Measurements from ENCODE around the gene PCDHB13. TPM values are rescaled to one million over a fixed set of nuclear protein-coding genes. Genes with fewer than 3 reads are reported as not detected.
A peak's percentile ranks its signal among the peaks of the same experiment; 100 is the strongest.
"Not testable (repeated sequence)": the region's sequence is repeated elsewhere in the genome, so short reads cannot be mapped to it uniquely, and the experiment has no call there.

PCDHB13 gene
- total RNA-seq, 2 donors from 2014 or later: 1.8 to 3.3 TPM

- no peak overlapping the region for H3K27ac Mint-ChIP-seq
- H3K27me3 ChIP-seq (ENCODE audit: control insufficient read depth, insufficient read depth, low read length, poor library complexity, severe bottlenecking): no peaks in the 10 kb centered on the region
- DNase-seq: no peak
- no peak overlapping the region for H3K4me3 Mint-ChIP-seq
- peaks cover 29% of the 10 kb centered on the region for H3K9me3 Mint-ChIP-seq
- H3K9ac ChIP-seq (ENCODE audit: extremely low read depth, low read length, poor library complexity, severe bottlenecking): no peak overlapping the region
- H3K36me3 Mint-ChIP-seq (ENCODE audit: low read depth): peaks cover 3% of the 10 kb centered on the region
- no peaks in the 10 kb centered on the region for H3K27me3 Mint-ChIP-seq (ENCODE audit: insufficient read depth)
- H3K4me1 ChIP-seq (ENCODE audit: control insufficient read depth, insufficient read depth, low read length): no peaks in the 10 kb centered on the region
- H3K36me3 ChIP-seq (ENCODE audit: control insufficient read depth, insufficient read depth, low read length): no peaks in the 10 kb centered on the region
- TF ChIP-seq CTCF (conservative IDR thresholded peaks at IDR 0.05): no peak
- H3K4me1 Mint-ChIP-seq: no peaks in the 10 kb centered on the region
- peaks cover 13% of the 10 kb centered on the region for H3K9me3 ChIP-seq (ENCODE audit: control insufficient read depth, low read length)
- 80% methylated on average over 1 of the region's 1 CpG; no CpG with 5 or more reads in 1 of the 2 experiments for WGBS, 2 experiments (ENCODE audit: insufficient coverage in 1 of 2, insufficient read length in 1 of 2)
- H3K27ac ChIP-seq (ENCODE audit: low read depth, low read length): no peak overlapping the region
- no peak overlapping the region for H3K4me3 ChIP-seq (ENCODE audit: low read length)
Observed at GRCh38 chr5:141175933-141176332, 37.8 kb upstream of the PCDHB13 start.

- H3K4me3 Mint-ChIP-seq; H3K4me1 Mint-ChIP-seq; H3K27me3 Mint-ChIP-seq (ENCODE audit: insufficient read depth); H3K36me3 Mint-ChIP-seq (ENCODE audit: low read depth); H3K4me3 ChIP-seq (ENCODE audit: low read length); H3K27ac Mint-ChIP-seq; H3K36me3 ChIP-seq (ENCODE audit: control insufficient read depth, insufficient read depth, low read length); H3K27ac ChIP-seq (ENCODE audit: low read depth, low read length); H3K27me3 ChIP-seq (ENCODE audit: control insufficient read depth, insufficient read depth, low read length, poor library complexity, severe bottlenecking); H3K9ac ChIP-seq (ENCODE audit: extremely low read depth, low read length, poor library complexity, severe bottlenecking); H3K4me1 ChIP-seq (ENCODE audit: control insufficient read depth, insufficient read depth, low read length); DNase-seq: not testable (repeated sequence)
- H3K9me3 ChIP-seq (ENCODE audit: control insufficient read depth, low read length): peaks cover 13% of the 10 kb centered on the region
- 76 to 82% methylated on average over 4 to 12 of the region's 18 CpGs for WGBS, 2 experiments (ENCODE audit: insufficient coverage in 1 of 2, insufficient read length in 1 of 2)
- TF ChIP-seq CTCF (conservative IDR thresholded peaks at IDR 0.05): peak; percentile 60
- H3K9me3 Mint-ChIP-seq: peaks cover 26% of the 10 kb centered on the region
Observed at GRCh38 chr5:141177577-141178191, 36.0 kb upstream of the PCDHB13 start, which contains the start of gene PCDHB8. Gene PCDHB8, plus strand, starts transcription at chr5:141177790. Its CDS starts 245 bp downstream, at chr5:141178035.

GRCh38 chr5:141179371-141179770 lies 34.3 kb upstream of the PCDHB13 start:
- not testable (repeated sequence) for H3K9ac ChIP-seq (ENCODE audit: extremely low read depth, low read length, poor library complexity, severe bottlenecking); H3K36me3 ChIP-seq (ENCODE audit: control insufficient read depth, insufficient read depth, low read length); DNase-seq; H3K27ac Mint-ChIP-seq; H3K27me3 ChIP-seq (ENCODE audit: control insufficient read depth, insufficient read depth, low read length, poor library complexity, severe bottlenecking); H3K27me3 Mint-ChIP-seq (ENCODE audit: insufficient read depth); H3K4me3 ChIP-seq (ENCODE audit: low read length); H3K4me1 Mint-ChIP-seq; H3K27ac ChIP-seq (ENCODE audit: low read depth, low read length); H3K4me1 ChIP-seq (ENCODE audit: control insufficient read depth, insufficient read depth, low read length); H3K4me3 Mint-ChIP-seq
- WGBS, 2 experiments (ENCODE audit: insufficient coverage in 1 of 2, insufficient read length in 1 of 2): 95 to 100% methylated on average over 7 to 25 of the region's 39 CpGs
- Mint-ChIP-seq H3K36me3 (ENCODE audit: low read depth) (peaks cover 13% of the 10 kb centered on the region), H3K9me3 (peaks cover 21% of the 10 kb centered on the region)
- peaks cover 13% of the 10 kb centered on the region for H3K9me3 ChIP-seq (ENCODE audit: control insufficient read depth, low read length)

- not testable (repeated sequence) for H3K4me3 Mint-ChIP-seq; H3K9ac ChIP-seq (ENCODE audit: extremely low read depth, low read length, poor library complexity, severe bottlenecking); H3K4me3 ChIP-seq (ENCODE audit: low read length); H3K4me1 ChIP-seq (ENCODE audit: control insufficient read depth, insufficient read depth, low read length); H3K4me1 Mint-ChIP-seq; H3K27ac ChIP-seq (ENCODE audit: low read depth, low read length); H3K27me3 Mint-ChIP-seq (ENCODE audit: insufficient read depth); DNase-seq; H3K27ac Mint-ChIP-seq; H3K27me3 ChIP-seq (ENCODE audit: control insufficient read depth, insufficient read depth, low read length, poor library complexity, severe bottlenecking); H3K36me3 ChIP-seq (ENCODE audit: control insufficient read depth, insufficient read depth, low read length)
- Mint-ChIP-seq H3K9me3 (peaks cover 24% of the 10 kb centered on the region), H3K36me3 (ENCODE audit: low read depth) (peaks cover 18% of the 10 kb centered on the region)
- peaks cover 13% of the 10 kb centered on the region for H3K9me3 ChIP-seq (ENCODE audit: control insufficient read depth, low read length)
- 89 to 97% methylated on average over 15 to 31 of the region's 32 CpGs for WGBS, 2 experiments (ENCODE audit: insufficient coverage in 1 of 2, insufficient read length in 1 of 2)
Observed at GRCh38 chr5:141179876-141180275, 33.8 kb upstream of the PCDHB13 start.

Data from endodermal cell (in vitro differentiated cells).